GM23338 (cell line): ENCODE data around the gene KRT15. TPM values are rescaled to one million over a fixed set of nuclear protein-coding genes. Genes with fewer than 3 reads are reported as not detected.

Experiments
- ATAC-seq: fragments of 200-7000 bp; cut with Tn5 transposase; 3 replicates; pipeline ENCODE4 v1.9.1; 2020
- DNase-seq: peaks from one replicate; pipeline ENCODE4 v3.0.0-alpha.2; 2015; ENCODE audit warnings: low spot score
- H2AFZ ChIP-seq: fragments of 200-600 bp; sonication (generic); 2 replicates; pipeline ENCODE4 v1.8.0; 2016; ENCODE audit warnings: antibody characterized with exemption, mild to moderate bottlenecking, moderate library complexity
- H3F3A ChIP-seq: fragments of 200-600 bp; sonication (generic); replicated peaks from 2 replicates; pipeline ENCODE4 v1.8.0; 2017; ENCODE audit warnings: antibody characterized with exemption, mixed run types, low read depth
- H3K27ac ChIP-seq: fragments of 200-600 bp; sonication (generic); 2 replicates; pipeline ENCODE4 v1.6.1; 2016; ENCODE audit warnings: low read depth
- H3K27me3 ChIP-seq: fragments of 200-600 bp; sonication (generic); 2 replicates; pipeline ENCODE4 v1.8.0; 2016; ENCODE audit warnings: mild to moderate bottlenecking, mixed run types, moderate library complexity; ENCODE audit not compliant: insufficient read depth
- H3K36me3 ChIP-seq: fragments of 200-600 bp; sonication (generic); 2 replicates; pipeline ENCODE4 v1.8.0; 2016; ENCODE audit warnings: mild to moderate bottlenecking; ENCODE audit not compliant: insufficient read depth
- H3K4me1 ChIP-seq: fragments of 200-600 bp; sonication (generic); 2 replicates; pipeline ENCODE4 v1.8.0; 2016; ENCODE audit warnings: mild to moderate bottlenecking, moderate library complexity; ENCODE audit not compliant: insufficient read depth
- H3K4me2 ChIP-seq: fragments of 200-600 bp; sonication (generic); 2 replicates; pipeline ENCODE4 v1.7.1; 2017; ENCODE audit warnings: mixed run types
- H3K4me3 ChIP-seq: fragments of 200-600 bp; sonication (generic); 2 replicates; pipeline ENCODE4 v1.6.1; 2016; ENCODE audit warnings: mixed run types
- H3K79me2 ChIP-seq: fragments of 200-600 bp; sonication (generic); replicated peaks from 2 replicates; pipeline ENCODE4 v1.8.0; 2017; ENCODE audit warnings: mild to moderate bottlenecking; ENCODE audit not compliant: insufficient read depth
- H3K9me2 ChIP-seq: fragments of 200-600 bp; sonication (generic); 2 replicates; pipeline ENCODE4 v1.8.0; 2017; ENCODE audit not compliant: insufficient read depth
- H4K20me1 ChIP-seq: fragments of 200-600 bp; sonication (generic); replicated peaks from 2 replicates; pipeline ENCODE4 v1.8.0; 2017; ENCODE audit warnings: mild to moderate bottlenecking; ENCODE audit not compliant: insufficient read depth
- H3K27ac Mint-ChIP-seq: 2 replicates; pipeline ENCODE4 v1.8.0; 2020; ENCODE audit warnings: inconsistent platforms, mild to moderate bottlenecking, moderate library complexity, mixed read lengths
- H3K27me3 Mint-ChIP-seq: 3 replicates; pipeline ENCODE4 v1.8.0; 2022; ENCODE audit warnings: low read depth, mild to moderate bottlenecking, moderate library complexity, mixed read lengths, inconsistent platforms; ENCODE audit not compliant: insufficient read depth, poor library complexity
- H3K36me3 Mint-ChIP-seq: 3 replicates; pipeline ENCODE4 v1.8.0; 2021; ENCODE audit warnings: low read depth, mild to moderate bottlenecking, inconsistent platforms, moderate library complexity, mixed read lengths
- H3K4me1 Mint-ChIP-seq: 3 replicates; pipeline ENCODE4 v1.8.0; 2020; ENCODE audit warnings: mild to moderate bottlenecking, inconsistent platforms, mixed read lengths
- H3K4me3 Mint-ChIP-seq: 3 replicates; pipeline ENCODE4 v1.8.0; 2021; ENCODE audit warnings: moderate library complexity, mild to moderate bottlenecking, inconsistent platforms, mixed read lengths
- H3K9me3 Mint-ChIP-seq: 3 replicates; pipeline ENCODE4 v1.8.0; 2020; ENCODE audit warnings: moderate library complexity, mild to moderate bottlenecking, inconsistent platforms, mixed read lengths
- CREB1 ChIP-seq: fragments of 250-450 bp; sonication (Bioruptor Pico); IDR thresholded peaks from 2 replicates; pipeline ENCODE4 v1.5.0; 2020; ENCODE audit warnings: low read depth, mild to moderate bottlenecking, moderate library complexity
- CTCF ChIP-seq, 2 experiments: fragments of 200-600 bp in 1 of 2; sonication (generic) in 1 of 2; conservative IDR thresholded peaks; 2 replicates each; pipeline versions ENCODE4 v1.5.1 to v1.6.1; 2016 to 2017; ENCODE audit warnings: antibody characterized with exemption in 2 of 2, low read depth in 2 of 2, mild to moderate bottlenecking in 2 of 2, moderate library complexity in 1 of 2
- ETS1 ChIP-seq: IDR thresholded peaks from 2 replicates; pipeline ENCODE4 v1.6.1; 2016; ENCODE audit warnings: antibody characterized with exemption
- EZH2 ChIP-seq: fragments of 200-600 bp; sonication (generic); IDR thresholded peaks from one replicate; pipeline ENCODE4 v1.8.0; 2017; ENCODE audit warnings: antibody characterized with exemption, mild to moderate bottlenecking, low read depth; ENCODE audit not compliant: unreplicated experiment
- EZH2phosphoT487 ChIP-seq: fragments of 200-600 bp; sonication (generic); IDR thresholded peaks from one replicate; pipeline ENCODE4 v1.8.1; 2018; ENCODE audit warnings: antibody characterized with exemption; ENCODE audit not compliant: unreplicated experiment
- JUNB ChIP-seq: IDR thresholded peaks from one replicate; pipeline ENCODE4 v1.6.1; 2016; ENCODE audit warnings: antibody characterized with exemption; ENCODE audit not compliant: unreplicated experiment
- NANOG ChIP-seq: IDR thresholded peaks from 2 replicates; pipeline ENCODE4 v1.6.1; 2016; ENCODE audit warnings: antibody characterized with exemption, borderline replicate concordance
- POLR2AphosphoS5 ChIP-seq: IDR thresholded peaks from 2 replicates; pipeline ENCODE4 v1.6.1; 2016; ENCODE audit warnings: antibody characterized with exemption, low read depth
- REST ChIP-seq: IDR thresholded peaks from one replicate; pipeline ENCODE4 v1.6.1; 2018; ENCODE audit warnings: antibody characterized with exemption; ENCODE audit not compliant: unreplicated experiment
- STAT1 ChIP-seq: IDR thresholded peaks from one replicate; pipeline ENCODE4 v1.6.1; 2016; ENCODE audit warnings: antibody characterized with exemption; ENCODE audit not compliant: unreplicated experiment
- ZNF114 ChIP-seq: fragments of 250-450 bp; sonication (Bioruptor Pico); IDR thresholded peaks from 2 replicates; pipeline ENCODE4 v1.5.0; 2020; ENCODE audit warnings: mild to moderate bottlenecking, moderate library complexity
- ZNF331 ChIP-seq: fragments of 250-450 bp; sonication (Bioruptor Pico); IDR thresholded peaks from 2 replicates; pipeline ENCODE4 v1.5.0; 2020; ENCODE audit warnings: low read depth, mild to moderate bottlenecking, moderate library complexity
- polyA plus RNA-seq: library from polyadenylated mRNA; unstranded; fragments of >200 nt; fragmentation: Nextera tagmentation; extraction: Ambion mirVana; gene quantifications from 2 replicates; pipeline ENCODE4 v1.2.1, GENCODE V29; 2016
- total RNA-seq: library from RNA; depleted of rRNA; stranded (reverse); fragments of >200 nt; shearing (Covaris generic); gene quantifications from 2 replicates; pipeline ENCODE4 v1.2.3, GENCODE V29; 2014

Gene KRT15
- total and polyA plus RNA-seq, 2 experiments from 2014 or later: 0.03 TPM; not detected in 1

GRCh38 chr17:41468346-41468745 lies 50.3 kb downstream of the KRT15 start:
- no peak overlapping the region for H2AFZ ChIP-seq
- no peaks in the 10 kb centered on the region for H3K27me3 ChIP-seq
- Mint-ChIP-seq H3K4me1 (no peaks in the 10 kb centered on the region), H3K27ac (no peak overlapping the region), H3K9me3 (peaks cover 14% of the 10 kb centered on the region; the same call in 2 of the 3 replicates), H3K4me3 (no peak overlapping the region), H3K27me3 (peaks cover 4% of the 10 kb centered on the region), H3K36me3 (no peaks in the 10 kb centered on the region)
- no peak overlapping the region for H3K27ac ChIP-seq
- no peak overlapping the region for H3K4me2 ChIP-seq
- 0 out of 2 replicates have a peak, but pooled peaks cover 4% of the 10 kb centered on the region for H3K9me2 ChIP-seq
- no peak overlapping the region for H3K4me3 ChIP-seq
- no peaks in the 10 kb centered on the region for H3F3A ChIP-seq
- no peaks in the 10 kb centered on the region for H3K4me1 ChIP-seq
- no peak for TF ChIP-seq JUNB
- no peak for TF ChIP-seq STAT1
- TF ChIP-seq NANOG: no peak
- no peak for TF ChIP-seq EZH2
- TF ChIP-seq CTCF (conservative IDR thresholded peaks at IDR 0.05; ENCODE audit: low read depth in 2 of 2): no peak
- TF ChIP-seq REST: no peak
- no peak for TF ChIP-seq CREB1 (CRISPR knock-in tag)
- no peak for TF ChIP-seq POLR2AphosphoS5
- TF ChIP-seq ZNF114: no peak
- TF ChIP-seq ZNF331 (CRISPR knock-in tag): no peak
- TF ChIP-seq ETS1: no peak
- no peak for TF ChIP-seq EZH2phosphoT487
- no peak for ATAC-seq
- DNase-seq: no peak
- H4K20me1 ChIP-seq: no peaks in the 10 kb centered on the region
- no peaks in the 10 kb centered on the region for H3K79me2 ChIP-seq
- H3K36me3 ChIP-seq: no peaks in the 10 kb centered on the region
